ENCODE results near the gene GALK1.

The GALK1 gene

GRCh38 chr17:75722542-75723095 lies 42.4 kb downstream of the GALK1 start:
- no peak for DNase-seq

- DNase-seq, result no peak
Observed at GRCh38 chr17:75722076-75722475, 42.9 kb downstream of the GALK1 start.

- no peak for DNase-seq
Observed at GRCh38 chr17:75721463-75722011, 43.5 kb downstream of the GALK1 start.

GRCh38 chr17:75720656-75721462 lies 44.1 kb downstream of the GALK1 start, which contains the start of gene ITGB4:
Gene ITGB4, plus strand, starts transcription at chr17:75721459. Its CDS starts 3,245 bp downstream, at chr17:75724704.
- peak; percentile 59 for DNase-seq

- DNase-seq, result no peak
Observed at GRCh38 chr17:75719732-75720131, 45.3 kb downstream of the GALK1 start.

- DNase-seq, result no peak
Observed at GRCh38 chr17:75712446-75712845, 52.5 kb downstream of the GALK1 start.
